ENCODE data around the gene GPR55. TPM values are rescaled to one million over a fixed set of nuclear protein-coding genes. Genes with fewer than 3 reads are reported as not detected.

Gene GPR55
- total RNA-seq, 1 experiment from 2014 or later, result not detected

DNA sequence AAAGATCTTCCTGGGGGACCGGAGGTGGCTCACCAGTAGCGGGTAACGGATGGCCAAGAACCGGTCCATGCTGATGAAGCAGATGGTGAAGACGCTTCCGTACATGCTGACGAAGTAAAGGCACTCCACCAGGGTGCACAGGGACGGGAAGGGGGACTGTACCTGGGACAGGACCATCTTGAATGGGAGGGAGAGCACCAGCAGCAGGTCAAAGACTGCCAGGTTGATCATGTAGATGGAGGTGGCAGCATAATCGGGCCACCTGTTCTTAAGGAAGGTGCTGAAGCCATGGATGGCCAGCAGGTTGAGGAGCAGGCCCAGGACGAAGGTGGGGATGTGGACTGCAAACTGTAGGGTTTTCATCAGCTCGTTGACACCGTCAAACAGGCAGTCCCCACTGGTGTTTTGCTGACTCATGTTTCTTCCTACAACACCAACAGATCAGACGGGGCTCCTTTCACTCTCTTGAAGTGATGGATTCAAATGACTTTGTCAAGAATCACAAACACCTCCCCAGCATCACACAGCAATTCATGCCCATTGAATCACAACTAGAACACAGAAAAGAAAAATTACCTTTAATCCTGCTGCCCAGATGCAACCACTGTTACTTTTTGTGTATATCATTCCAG is 14.4 kb downstream of the GPR55 start:
- Mint-ChIP-seq H3K9me3 (peaks cover 16% of the 10 kb centered on the region; the same call in 1 of the 2 replicates), H3K4me3 (no peak overlapping the region), H3K36me3 (no peaks in the 10 kb centered on the region), H3K27ac (no peak overlapping the region), H3K4me1 (peaks cover 22% of the 10 kb centered on the region), H3K27me3 (ENCODE audit: low read depth) (peaks cover 14% of the 10 kb centered on the region)
- ChIA-PET CTCF (no interaction called here), POLR2A (no interaction called here)
- ATAC-seq (no peak), DNase-seq (ENCODE audit: low spot score) (no peak)
- TF ChIP-seq, protein P1, sequence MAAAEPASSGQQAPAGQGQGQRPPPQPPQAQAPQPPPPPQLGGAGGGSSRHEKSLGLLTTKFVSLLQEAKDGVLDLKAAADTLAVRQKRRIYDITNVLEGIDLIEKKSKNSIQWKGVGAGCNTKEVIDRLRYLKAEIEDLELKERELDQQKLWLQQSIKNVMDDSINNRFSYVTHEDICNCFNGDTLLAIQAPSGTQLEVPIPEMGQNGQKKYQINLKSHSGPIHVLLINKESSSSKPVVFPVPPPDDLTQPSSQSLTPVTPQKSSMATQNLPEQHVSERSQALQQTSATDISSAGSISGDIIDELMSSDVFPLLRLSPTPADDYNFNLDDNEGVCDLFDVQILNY (CRISPR knock-in tag; IDR thresholded peaks at IDR 0.05), result no peak
- TF ChIP-seq, protein P2, sequence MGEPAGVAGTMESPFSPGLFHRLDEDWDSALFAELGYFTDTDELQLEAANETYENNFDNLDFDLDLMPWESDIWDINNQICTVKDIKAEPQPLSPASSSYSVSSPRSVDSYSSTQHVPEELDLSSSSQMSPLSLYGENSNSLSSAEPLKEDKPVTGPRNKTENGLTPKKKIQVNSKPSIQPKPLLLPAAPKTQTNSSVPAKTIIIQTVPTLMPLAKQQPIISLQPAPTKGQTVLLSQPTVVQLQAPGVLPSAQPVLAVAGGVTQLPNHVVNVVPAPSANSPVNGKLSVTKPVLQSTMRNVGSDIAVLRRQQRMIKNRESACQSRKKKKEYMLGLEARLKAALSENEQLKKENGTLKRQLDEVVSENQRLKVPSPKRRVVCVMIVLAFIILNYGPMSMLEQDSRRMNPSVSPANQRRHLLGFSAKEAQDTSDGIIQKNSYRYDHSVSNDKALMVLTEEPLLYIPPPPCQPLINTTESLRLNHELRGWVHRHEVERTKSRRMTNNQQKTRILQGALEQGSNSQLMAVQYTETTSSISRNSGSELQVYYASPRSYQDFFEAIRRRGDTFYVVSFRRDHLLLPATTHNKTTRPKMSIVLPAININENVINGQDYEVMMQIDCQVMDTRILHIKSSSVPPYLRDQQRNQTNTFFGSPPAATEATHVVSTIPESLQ (CRISPR knock-in tag; IDR thresholded peaks at IDR 0.05), result no peak
- no peak for TF ChIP-seq ZNF671 (CRISPR knock-in tag; IDR thresholded peaks at IDR 0.05)
- no peak for TF ChIP-seq ZNF423 (CRISPR knock-in tag; IDR thresholded peaks at IDR 0.05)
- TF ChIP-seq FOXJ3 (CRISPR knock-in tag; IDR thresholded peaks at IDR 0.05; ENCODE audit: borderline replicate concordance), result no peak
- TF ChIP-seq KAT7 (CRISPR knock-in tag; IDR thresholded peaks at IDR 0.05; ENCODE audit: borderline replicate concordance), result no peak

DNA sequence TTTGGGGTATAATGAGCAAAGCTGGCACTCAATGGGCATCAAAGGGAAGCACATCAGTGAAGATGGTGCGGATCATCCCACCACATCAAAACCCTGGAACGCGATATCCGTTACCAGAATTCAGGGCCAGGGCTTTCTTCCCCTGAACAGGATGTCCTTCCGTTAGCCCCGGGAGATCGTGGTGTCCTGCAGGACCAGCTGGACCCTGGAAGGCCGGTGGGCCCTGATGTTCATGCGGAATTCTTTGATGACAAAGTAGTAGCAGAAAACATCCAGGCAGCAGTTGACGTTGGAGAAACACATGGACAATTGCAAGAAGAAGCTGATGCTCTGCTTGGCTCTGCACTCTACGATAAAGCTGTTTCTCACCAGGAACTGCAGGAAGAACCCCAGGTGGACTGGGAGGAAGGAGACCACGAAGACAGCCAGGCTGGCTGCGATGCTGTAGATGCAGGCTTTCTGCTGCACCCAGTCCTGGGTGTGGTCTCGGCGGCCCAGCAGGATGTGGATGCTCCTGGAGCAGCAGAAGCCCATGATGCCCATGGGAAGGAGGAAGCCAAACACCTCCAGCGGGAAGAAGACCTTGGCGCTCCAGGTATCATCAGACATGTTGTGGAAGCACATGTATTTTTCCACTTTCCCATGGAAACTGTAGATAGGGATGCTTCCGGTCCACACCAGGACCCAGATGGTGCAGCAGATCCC is 15.0 kb downstream of the GPR55 start:
- peaks cover 28% of the 10 kb centered on the region for H3K4me1 Mint-ChIP-seq
- no peaks in the 10 kb centered on the region for H3K36me3 Mint-ChIP-seq
- H3K9me3 Mint-ChIP-seq, result peaks cover 16% of the 10 kb centered on the region; the same call in 1 of the 2 replicates
- no peak for ATAC-seq
- no peak overlapping the region for H3K27ac Mint-ChIP-seq
- POLR2A ChIA-PET, result no interaction called here
- no peak for DNase-seq (ENCODE audit: low spot score)
- H3K27me3 Mint-ChIP-seq (ENCODE audit: low read depth), result peaks cover 19% of the 10 kb centered on the region
- no peak overlapping the region for H3K4me3 Mint-ChIP-seq
- CTCF ChIA-PET, result interaction anchor here (4.8 kb wide), 1 partner anchor 14 kb away, joined by 25 read pairs; no protein-coding TSS in a partner anchor
- TF ChIP-seq, protein P3, sequence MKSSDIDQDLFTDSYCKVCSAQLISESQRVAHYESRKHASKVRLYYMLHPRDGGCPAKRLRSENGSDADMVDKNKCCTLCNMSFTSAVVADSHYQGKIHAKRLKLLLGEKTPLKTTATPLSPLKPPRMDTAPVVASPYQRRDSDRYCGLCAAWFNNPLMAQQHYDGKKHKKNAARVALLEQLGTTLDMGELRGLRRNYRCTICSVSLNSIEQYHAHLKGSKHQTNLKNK (CRISPR knock-in tag; IDR thresholded peaks at IDR 0.05), result no peak
- TF ChIP-seq, protein P4, sequence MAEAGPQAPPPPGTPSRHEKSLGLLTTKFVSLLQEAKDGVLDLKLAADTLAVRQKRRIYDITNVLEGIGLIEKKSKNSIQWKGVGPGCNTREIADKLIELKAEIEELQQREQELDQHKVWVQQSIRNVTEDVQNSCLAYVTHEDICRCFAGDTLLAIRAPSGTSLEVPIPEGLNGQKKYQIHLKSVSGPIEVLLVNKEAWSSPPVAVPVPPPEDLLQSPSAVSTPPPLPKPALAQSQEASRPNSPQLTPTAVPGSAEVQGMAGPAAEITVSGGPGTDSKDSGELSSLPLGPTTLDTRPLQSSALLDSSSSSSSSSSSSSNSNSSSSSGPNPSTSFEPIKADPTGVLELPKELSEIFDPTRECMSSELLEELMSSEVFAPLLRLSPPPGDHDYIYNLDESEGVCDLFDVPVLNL (CRISPR knock-in tag; IDR thresholded peaks at IDR 0.05; ENCODE audit: borderline replicate concordance, low read depth), result no peak
- no peak for TF ChIP-seq NR2C2 (CRISPR knock-in tag; IDR thresholded peaks at IDR 0.05)
- TF ChIP-seq ZNF232 (CRISPR knock-in tag; IDR thresholded peaks at IDR 0.05), result no peak
- TF ChIP-seq GABPB1 (CRISPR knock-in tag; IDR thresholded peaks at IDR 0.05), result no peak
- TF ChIP-seq, protein P1 (CRISPR knock-in tag; IDR thresholded peaks at IDR 0.05), result no peak
- TF ChIP-seq ESRRA (CRISPR knock-in tag; IDR thresholded peaks at IDR 0.05; ENCODE audit: borderline replicate concordance), result no peak
- TF ChIP-seq, protein P5, sequence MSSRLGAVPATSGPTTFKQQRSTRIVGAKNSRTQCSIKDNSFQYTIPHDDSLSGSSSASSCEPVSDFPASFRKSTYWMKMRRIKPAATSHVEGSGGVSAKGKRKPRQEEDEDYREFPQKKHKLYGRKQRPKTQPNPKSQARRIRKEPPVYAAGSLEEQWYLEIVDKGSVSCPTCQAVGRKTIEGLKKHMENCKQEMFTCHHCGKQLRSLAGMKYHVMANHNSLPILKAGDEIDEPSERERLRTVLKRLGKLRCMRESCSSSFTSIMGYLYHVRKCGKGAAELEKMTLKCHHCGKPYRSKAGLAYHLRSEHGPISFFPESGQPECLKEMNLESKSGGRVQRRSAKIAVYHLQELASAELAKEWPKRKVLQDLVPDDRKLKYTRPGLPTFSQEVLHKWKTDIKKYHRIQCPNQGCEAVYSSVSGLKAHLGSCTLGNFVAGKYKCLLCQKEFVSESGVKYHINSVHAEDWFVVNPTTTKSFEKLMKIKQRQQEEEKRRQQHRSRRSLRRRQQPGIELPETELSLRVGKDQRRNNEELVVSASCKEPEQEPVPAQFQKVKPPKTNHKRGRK (CRISPR knock-in tag; IDR thresholded peaks at IDR 0.05; ENCODE audit: borderline replicate concordance), result no peak
- TF ChIP-seq, protein P6, sequence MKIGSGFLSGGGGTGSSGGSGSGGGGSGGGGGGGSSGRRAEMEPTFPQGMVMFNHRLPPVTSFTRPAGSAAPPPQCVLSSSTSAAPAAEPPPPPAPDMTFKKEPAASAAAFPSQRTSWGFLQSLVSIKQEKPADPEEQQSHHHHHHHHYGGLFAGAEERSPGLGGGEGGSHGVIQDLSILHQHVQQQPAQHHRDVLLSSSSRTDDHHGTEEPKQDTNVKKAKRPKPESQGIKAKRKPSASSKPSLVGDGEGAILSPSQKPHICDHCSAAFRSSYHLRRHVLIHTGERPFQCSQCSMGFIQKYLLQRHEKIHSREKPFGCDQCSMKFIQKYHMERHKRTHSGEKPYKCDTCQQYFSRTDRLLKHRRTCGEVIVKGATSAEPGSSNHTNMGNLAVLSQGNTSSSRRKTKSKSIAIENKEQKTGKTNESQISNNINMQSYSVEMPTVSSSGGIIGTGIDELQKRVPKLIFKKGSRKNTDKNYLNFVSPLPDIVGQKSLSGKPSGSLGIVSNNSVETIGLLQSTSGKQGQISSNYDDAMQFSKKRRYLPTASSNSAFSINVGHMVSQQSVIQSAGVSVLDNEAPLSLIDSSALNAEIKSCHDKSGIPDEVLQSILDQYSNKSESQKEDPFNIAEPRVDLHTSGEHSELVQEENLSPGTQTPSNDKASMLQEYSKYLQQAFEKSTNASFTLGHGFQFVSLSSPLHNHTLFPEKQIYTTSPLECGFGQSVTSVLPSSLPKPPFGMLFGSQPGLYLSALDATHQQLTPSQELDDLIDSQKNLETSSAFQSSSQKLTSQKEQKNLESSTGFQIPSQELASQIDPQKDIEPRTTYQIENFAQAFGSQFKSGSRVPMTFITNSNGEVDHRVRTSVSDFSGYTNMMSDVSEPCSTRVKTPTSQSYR (CRISPR knock-in tag; IDR thresholded peaks at IDR 0.05), result no peak
- no peak for TF ChIP-seq ZNF138 (CRISPR knock-in tag; conservative IDR thresholded peaks at IDR 0.05)
- TF ChIP-seq SMAD4 (CRISPR knock-in tag; IDR thresholded peaks at IDR 0.05), result no peak
- TF ChIP-seq, protein P7, sequence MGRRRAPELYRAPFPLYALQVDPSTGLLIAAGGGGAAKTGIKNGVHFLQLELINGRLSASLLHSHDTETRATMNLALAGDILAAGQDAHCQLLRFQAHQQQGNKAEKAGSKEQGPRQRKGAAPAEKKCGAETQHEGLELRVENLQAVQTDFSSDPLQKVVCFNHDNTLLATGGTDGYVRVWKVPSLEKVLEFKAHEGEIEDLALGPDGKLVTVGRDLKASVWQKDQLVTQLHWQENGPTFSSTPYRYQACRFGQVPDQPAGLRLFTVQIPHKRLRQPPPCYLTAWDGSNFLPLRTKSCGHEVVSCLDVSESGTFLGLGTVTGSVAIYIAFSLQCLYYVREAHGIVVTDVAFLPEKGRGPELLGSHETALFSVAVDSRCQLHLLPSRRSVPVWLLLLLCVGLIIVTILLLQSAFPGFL (CRISPR knock-in tag; IDR thresholded peaks at IDR 0.05; ENCODE audit: borderline replicate concordance), result no peak
- TF ChIP-seq TEAD4 (CRISPR knock-in tag; IDR thresholded peaks at IDR 0.05), result no peak
- TF ChIP-seq ATF1 (CRISPR knock-in tag; IDR thresholded peaks at IDR 0.05), result no peak
- TF ChIP-seq, protein P8, sequence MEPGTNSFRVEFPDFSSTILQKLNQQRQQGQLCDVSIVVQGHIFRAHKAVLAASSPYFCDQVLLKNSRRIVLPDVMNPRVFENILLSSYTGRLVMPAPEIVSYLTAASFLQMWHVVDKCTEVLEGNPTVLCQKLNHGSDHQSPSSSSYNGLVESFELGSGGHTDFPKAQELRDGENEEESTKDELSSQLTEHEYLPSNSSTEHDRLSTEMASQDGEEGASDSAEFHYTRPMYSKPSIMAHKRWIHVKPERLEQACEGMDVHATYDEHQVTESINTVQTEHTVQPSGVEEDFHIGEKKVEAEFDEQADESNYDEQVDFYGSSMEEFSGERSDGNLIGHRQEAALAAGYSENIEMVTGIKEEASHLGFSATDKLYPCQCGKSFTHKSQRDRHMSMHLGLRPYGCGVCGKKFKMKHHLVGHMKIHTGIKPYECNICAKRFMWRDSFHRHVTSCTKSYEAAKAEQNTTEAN (CRISPR knock-in tag; IDR thresholded peaks at IDR 0.05), result no peak
- no peak for TF ChIP-seq NFYB (CRISPR knock-in tag; conservative IDR thresholded peaks at IDR 0.05; ENCODE audit: low read depth)

Measured in WTC11 (cell line).